Tibial artery (tissue), 4 donors: ENCODE measurements around the gene SPATA32.
A peak's percentile ranks its signal among the peaks of the same experiment; 100 is the strongest.

Experiments used
- DNase-seq, 2 donors: peaks; one replicate each; pipeline ENCODE4 v3.0.0-alpha.2; 2019
- H3K27ac ChIP-seq, 2 donors: fragments of 200-600 bp; sonication (generic) in 1 of 2; 1 replicate in 1 of 2; 2 replicates in 1 of 2; pipeline ENCODE4 v1.5.1; 2018 to 2019; ENCODE audit warnings: mild to moderate bottlenecking in 1 of 2
- H3K27me3 ChIP-seq, 2 donors: fragments of 200-600 bp; sonication (generic) in 1 of 2; one replicate each; pipeline versions ENCODE4 v1.5.1 to v1.6.0; 2016 to 2019
- H3K36me3 ChIP-seq, 3 donors: fragments of 200-600 bp; sonication (generic) in 2 of 3; one replicate each; pipeline ENCODE4 v1.5.1; 2016 to 2019; ENCODE audit warnings: mild to moderate bottlenecking in 2 of 3
- H3K4me1 ChIP-seq, 4 donors: fragments of 200-600 bp; sonication (generic) in 2 of 4; 1 replicate in 3 of 4; 2 replicates in 1 of 4; pipeline ENCODE4 v1.5.1; 2016 to 2019
- H3K4me3 ChIP-seq, 2 donors: fragments of 200-600 bp; sonication (generic) in 1 of 2; 1 replicate in 1 of 2; 2 replicates in 1 of 2; pipeline ENCODE4 v1.5.1; 2018 to 2019; ENCODE audit warnings: mild to moderate bottlenecking in 2 of 2
- H3K9me3 ChIP-seq, 3 donors: fragments of 200-600 bp; sonication (generic) in 1 of 3; one replicate each; pipeline ENCODE4 v1.5.1; 2016 to 2019
- intact Hi-C: fragments of 100-400 bp; cut with DNase I; formaldehyde crosslinking; loops from one replicate; pipeline ENCODE4 v1.15.0; 2023; ENCODE audit warnings: low total_unique reads
- TF ChIP-seq, protein P1 (sequence below), 2 experiments: fragments of 200-600 bp in 1 of 2; fragments of 450-650 bp in 1 of 2; IDR thresholded peaks; one replicate each; pipeline ENCODE4 v1.5.1; 2017 to 2019; ENCODE audit warnings: antibody characterized with exemption in 2 of 2, mild to moderate bottlenecking in 1 of 2, moderate library complexity in 1 of 2

SPATA32 gene

DNA sequence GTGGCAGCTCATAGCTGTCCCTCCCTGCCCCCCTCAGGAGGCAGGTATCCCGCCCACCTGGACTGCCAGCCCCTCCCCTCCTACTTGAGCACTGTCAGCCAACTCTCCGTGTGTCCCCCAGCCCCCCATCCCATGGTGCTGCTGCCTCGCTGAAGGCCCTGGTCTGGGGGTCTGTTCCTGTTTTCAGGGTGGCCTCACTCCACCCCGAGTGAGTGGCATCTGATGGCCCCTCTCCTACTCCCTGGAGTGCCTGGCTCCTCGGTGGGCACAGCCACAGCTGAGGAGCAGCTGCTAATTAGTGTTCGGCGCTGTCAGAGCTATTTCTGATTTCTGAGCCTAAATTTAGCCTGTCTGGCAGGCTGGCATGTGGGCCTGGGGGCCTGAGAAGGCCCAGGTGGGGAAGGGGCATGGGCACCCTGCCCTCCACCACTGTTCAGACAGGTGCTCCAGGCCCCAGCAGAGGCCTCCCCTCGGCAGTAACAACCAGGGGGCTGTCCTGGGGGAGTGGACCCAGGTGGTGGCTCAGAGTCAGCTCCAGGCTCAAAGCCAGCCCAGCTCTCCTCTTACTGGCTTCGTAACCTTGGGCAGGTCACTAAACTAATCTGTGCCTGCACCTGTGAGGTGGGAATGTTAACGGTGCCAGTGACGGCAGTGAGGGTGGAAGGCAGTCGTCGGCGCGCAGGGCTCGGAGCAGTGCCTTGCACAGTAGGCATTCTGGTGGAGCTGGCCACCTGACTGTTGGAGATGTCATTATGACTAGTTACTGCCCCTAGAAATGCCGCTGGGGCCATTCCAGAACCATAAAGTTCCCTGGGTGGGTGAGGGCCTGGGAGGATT, 33.8 kb downstream of the SPATA32 start:
- TF ChIP-seq, protein P1, sequence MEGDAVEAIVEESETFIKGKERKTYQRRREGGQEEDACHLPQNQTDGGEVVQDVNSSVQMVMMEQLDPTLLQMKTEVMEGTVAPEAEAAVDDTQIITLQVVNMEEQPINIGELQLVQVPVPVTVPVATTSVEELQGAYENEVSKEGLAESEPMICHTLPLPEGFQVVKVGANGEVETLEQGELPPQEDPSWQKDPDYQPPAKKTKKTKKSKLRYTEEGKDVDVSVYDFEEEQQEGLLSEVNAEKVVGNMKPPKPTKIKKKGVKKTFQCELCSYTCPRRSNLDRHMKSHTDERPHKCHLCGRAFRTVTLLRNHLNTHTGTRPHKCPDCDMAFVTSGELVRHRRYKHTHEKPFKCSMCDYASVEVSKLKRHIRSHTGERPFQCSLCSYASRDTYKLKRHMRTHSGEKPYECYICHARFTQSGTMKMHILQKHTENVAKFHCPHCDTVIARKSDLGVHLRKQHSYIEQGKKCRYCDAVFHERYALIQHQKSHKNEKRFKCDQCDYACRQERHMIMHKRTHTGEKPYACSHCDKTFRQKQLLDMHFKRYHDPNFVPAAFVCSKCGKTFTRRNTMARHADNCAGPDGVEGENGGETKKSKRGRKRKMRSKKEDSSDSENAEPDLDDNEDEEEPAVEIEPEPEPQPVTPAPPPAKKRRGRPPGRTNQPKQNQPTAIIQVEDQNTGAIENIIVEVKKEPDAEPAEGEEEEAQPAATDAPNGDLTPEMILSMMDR (IDR thresholded peaks at IDR 0.05), result no peak
- Histone ChIP-seq H3K9me3 (no peaks in the 10 kb centered on the region), H3K27ac (peak overlapping the region in 1 of 2 donors; percentile 21), H3K4me3 (no peak overlapping the region), H3K27me3 (peaks cover 0 to 41% of the 10 kb centered on the region in 2 donors), H3K36me3 (no peaks in the 10 kb centered on the region), H3K4me1 (no peaks in the 10 kb centered on the region)
- intact Hi-C loops, result no loop called here
- DNase-seq, result no peak

DNA sequence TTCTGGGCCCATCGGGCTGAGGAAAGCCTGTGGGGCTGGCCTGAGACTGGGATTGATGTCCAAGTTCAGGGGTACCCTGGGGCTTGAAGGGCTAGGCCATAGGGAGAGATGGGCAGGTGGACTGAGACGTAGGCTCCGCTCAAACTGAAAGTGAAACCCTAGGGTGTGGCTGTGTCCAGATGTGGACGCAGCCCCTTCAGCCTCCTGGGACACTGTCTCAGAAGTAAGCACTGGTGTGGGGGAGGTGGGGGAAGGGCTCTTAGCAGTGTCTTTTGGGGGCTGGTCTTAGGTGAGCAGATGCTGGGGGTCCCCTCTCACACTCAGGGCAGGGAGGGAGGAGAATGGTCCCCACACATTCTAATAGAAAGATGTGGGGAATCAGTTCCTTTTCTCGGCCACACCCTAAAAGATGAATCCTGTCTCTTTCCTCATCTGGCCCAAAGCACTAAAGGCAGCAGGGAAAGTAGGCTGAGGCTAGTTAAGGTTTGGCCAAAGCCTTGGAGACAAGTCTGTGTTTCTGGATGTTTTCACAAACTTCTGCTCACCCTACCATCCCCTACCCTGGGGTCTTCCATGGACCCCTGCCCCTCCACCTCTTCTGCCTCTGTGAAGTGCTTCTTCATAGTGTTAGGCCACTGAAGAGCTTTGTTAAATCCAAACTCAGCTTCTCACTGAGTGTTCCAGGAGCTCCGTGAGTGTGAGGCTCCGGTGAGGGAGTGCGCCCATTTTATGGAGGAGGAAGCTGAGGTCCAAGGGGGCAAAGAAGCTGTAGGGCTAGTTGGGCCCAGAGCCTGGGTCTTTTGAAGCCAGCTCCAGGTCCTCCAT, 34.6 kb downstream of the SPATA32 start:
- H3K27me3 ChIP-seq, result peaks cover 0 to 45% of the 10 kb centered on the region in 2 donors
- no peaks in the 10 kb centered on the region for H3K36me3 ChIP-seq
- TF ChIP-seq, protein P1 (IDR thresholded peaks at IDR 0.05), result no peak
- intact Hi-C loops, result no loop called here
- no peak for DNase-seq
- peaks cover 0 to 2% (median under 1%) of the 10 kb centered on the region in 4 donors for H3K4me1 ChIP-seq
- H3K27ac ChIP-seq, result peak overlapping the region in 1 of 2 donors; percentile 21
- H3K4me3 ChIP-seq, result no peak overlapping the region
- H3K9me3 ChIP-seq, result no peaks in the 10 kb centered on the region

DNA sequence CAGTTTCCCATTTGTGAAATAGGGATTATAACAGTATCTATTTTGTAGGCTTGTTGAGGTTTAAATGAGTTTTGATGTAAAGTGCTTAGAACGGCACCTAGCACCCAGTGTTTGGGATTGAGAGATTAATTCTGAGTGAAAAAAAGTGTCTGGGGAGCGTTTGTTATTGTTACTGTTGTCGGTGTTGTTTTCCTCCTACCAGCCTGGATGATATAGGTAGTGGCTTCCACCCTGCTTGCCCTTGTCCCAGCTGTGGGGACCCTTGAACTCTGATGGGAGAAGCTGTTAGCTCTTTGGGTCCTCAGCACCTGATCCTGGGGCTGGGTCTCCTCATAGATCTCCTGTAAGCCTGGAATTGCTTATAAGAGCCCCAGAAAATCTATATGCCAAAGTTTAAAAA, 35.3 kb downstream of the SPATA32 start:
- Histone ChIP-seq H3K9me3 (no peaks in the 10 kb centered on the region), H3K4me1 (peaks cover 0 to 9% (median 8%) of the 10 kb centered on the region in 4 donors), H3K27ac (no peak overlapping the region), H3K36me3 (no peaks in the 10 kb centered on the region), H3K27me3 (peaks cover 0 to 51% of the 10 kb centered on the region in 2 donors), H3K4me3 (no peak overlapping the region)
- intact Hi-C loops, result no loop called here
- TF ChIP-seq, protein P1 (IDR thresholded peaks at IDR 0.05), result no peak
- DNase-seq, result no peak

DNA sequence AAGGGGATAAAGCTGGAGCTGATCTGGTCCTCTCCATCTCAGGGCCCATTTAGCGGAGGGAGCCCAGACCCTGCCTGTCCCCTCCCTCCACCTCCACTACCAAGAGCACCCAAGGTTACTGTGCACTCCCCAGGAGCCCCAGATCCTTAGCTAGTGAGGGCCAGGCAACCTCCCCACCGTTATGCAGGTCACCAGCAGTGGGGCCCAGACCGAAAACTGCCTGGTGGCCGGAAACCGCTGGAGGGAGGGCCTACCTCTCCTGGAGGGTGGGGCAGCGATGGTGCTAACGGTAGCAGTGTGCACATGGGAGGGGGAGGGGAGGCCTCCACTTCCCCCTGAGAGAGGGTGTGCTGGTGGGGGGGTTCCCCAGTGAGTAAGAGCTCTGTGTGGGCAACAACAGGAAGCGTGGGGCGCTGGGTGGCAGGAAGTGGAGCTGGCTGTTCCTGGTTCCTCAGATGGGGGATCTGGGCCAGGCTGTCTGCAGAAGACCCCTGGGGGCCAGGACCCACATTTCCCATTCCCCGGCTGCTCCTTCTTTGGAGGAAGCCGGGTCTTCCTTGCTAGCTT, 35.8 kb downstream of the SPATA32 start:
- H3K4me1 ChIP-seq, result peaks cover 0 to 14% (median 13%) of the 10 kb centered on the region in 4 donors
- TF ChIP-seq, protein P1 (IDR thresholded peaks at IDR 0.05), result no peak
- peak; percentile 81 to 85 for DNase-seq
- peak overlapping the region in 1 of 2 donors; percentile 1 for H3K4me3 ChIP-seq
- H3K9me3 ChIP-seq, result no peaks in the 10 kb centered on the region
- H3K27me3 ChIP-seq, result peaks cover 0 to 51% of the 10 kb centered on the region in 2 donors
- no peaks in the 10 kb centered on the region for H3K36me3 ChIP-seq
- intact Hi-C loops, result no loop called here
- no peak overlapping the region for H3K27ac ChIP-seq

DNA sequence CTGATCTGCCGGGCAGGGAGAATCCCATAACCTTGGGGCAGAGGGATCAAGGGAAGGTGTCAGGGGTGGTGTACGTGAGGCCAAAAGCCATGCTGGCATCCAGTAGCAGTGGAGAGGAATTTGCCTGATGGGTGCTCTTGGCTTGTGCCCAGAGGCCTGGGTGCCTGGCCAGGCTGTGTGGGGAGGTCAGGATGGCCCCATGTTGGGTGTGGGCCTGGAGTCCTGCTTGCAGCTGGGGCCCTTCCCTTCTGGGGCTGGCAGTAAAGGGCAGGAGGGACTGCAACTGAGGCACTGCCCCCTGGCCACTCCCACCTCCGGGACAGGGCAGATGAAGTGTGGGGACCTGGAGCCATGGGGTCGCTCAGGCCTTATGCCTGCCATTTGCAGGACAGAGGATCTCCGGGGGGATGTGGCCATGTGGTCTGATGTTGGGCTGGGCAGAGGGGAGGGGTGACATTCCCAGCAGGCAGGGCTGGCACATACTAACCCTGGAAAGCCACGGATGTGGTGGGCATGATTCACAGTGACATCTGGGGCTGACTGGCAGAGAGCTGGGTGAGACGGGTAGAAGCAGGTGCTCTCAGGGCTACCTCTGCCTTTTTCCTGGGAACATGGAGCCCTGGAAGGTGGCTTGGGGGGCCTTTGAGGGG, 36.7 kb downstream of the SPATA32 start:
- Histone ChIP-seq H3K4me1 (peaks cover 0 to 16% (median 14%) of the 10 kb centered on the region in 4 donors), H3K9me3 (no peaks in the 10 kb centered on the region), H3K27me3 (peaks cover 0 to 50% of the 10 kb centered on the region in 2 donors), H3K4me3 (no peak overlapping the region), H3K27ac (no peak overlapping the region), H3K36me3 (no peaks in the 10 kb centered on the region)
- peak in 1 of 2 donors; percentile 66 for DNase-seq
- intact Hi-C loops, result no loop called here
- TF ChIP-seq, protein P1 (IDR thresholded peaks at IDR 0.05), result no peak
